Measurements from ENCODE around the gene LRP2BP. TPM values are rescaled to one million over a fixed set of nuclear protein-coding genes. Genes with fewer than 3 reads are reported as not detected.

The LRP2BP gene
- total and polyA plus RNA-seq, 2 of the 13 experiments (the other 11 are each of a cell fraction or from before 2014, with no cell fraction given): 0.22 to 0.29 TPM

DNA sequence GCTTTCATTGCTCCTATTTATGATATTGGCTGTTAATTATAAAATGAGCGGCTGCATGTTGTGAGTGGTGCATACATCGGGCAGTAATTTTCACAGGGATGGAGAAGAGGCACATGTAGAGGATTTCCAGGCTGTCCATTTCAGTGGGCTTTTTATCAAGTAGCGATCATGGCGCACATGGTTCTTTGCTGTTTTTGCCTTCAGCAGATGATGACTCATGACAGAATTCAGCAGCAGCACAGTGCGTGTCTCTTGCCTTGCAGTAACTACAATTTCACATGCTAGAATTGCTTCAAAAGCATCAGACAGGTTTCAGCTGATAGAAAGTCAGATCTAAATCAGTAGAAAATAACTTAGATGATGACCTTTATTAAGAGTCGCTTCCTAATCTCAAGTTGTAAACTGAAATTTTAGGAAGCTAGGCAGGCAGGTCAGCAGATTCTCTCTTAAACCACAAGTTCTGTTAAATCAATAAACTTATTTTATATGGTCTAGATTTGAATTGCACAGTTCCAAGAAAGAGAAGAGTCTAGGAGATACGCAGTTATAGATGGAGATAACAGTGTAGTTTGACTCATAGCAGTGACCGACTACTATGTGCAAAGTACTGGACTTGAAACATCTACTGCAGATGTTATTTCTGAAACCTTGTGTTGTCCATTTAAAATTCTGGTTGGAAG, 35.8 kb downstream of the LRP2BP start:
- Histone ChIP-seq H3K4me3 (replicated peaks in 1 of 3; ENCODE audit: insufficient read depth in 1 of 3, low read depth in 2 of 3, low read length in 3 of 3) (no peak overlapping the region), H2AFZ (ENCODE audit: low read length) (no peak overlapping the region), H3K9ac (ENCODE audit: insufficient read depth, low read depth, low read length) (no peak overlapping the region), H4K20me1 (ENCODE audit: insufficient read depth, low read length) (no peaks in the 10 kb centered on the region), H3K27me3 (ENCODE audit: control insufficient read depth in 1 of 2, insufficient read depth in 2 of 2, low read length in 2 of 2) (no peaks in the 10 kb centered on the region), H3K4me2 (ENCODE audit: low read depth, low read length) (no peak overlapping the region), H3K27ac (ENCODE audit: extremely low read length, insufficient read depth, low read length) (no peak overlapping the region), H3K4me1 (ENCODE audit: insufficient read depth, low read length) (peaks cover 15% of the 10 kb centered on the region), H3K36me3 (replicated peaks in 1 of 2; ENCODE audit: control insufficient read depth in 1 of 2, insufficient read depth in 2 of 2, low read length in 2 of 2) (peaks cover 6 to 28% of the 10 kb centered on the region in 2 experiments; a peak in 4 of 5 replicates), H3K79me2 (ENCODE audit: insufficient read depth, low read length) (no peaks in the 10 kb centered on the region), H3K9me3 (ENCODE audit: low read length) (no peaks in the 10 kb centered on the region)
- TF ChIP-seq, protein P1, sequence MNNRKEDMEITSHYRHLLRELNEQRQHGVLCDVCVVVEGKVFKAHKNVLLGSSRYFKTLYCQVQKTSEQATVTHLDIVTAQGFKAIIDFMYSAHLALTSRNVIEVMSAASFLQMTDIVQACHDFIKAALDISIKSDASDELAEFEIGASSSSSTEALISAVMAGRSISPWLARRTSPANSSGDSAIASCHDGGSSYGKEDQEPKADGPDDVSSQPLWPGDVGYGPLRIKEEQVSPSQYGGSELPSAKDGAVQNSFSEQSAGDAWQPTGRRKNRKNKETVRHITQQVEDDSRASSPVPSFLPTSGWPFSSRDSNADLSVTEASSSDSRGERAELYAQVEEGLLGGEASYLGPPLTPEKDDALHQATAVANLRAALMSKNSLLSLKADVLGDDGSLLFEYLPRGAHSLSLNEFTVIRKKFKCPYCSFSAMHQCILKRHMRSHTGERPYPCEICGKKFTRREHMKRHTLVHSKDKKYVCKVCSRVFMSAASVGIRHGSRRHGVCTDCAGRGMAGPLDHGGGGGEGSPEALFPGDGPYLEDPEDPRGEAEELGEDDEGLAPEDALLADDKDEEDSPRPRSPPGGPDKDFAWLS (CRISPR knock-in tag; IDR thresholded peaks at IDR 0.05; ENCODE audit: borderline replicate concordance): no peak
- TF ChIP-seq CREM (IDR thresholded peaks at IDR 0.05) (no peak), CREM (CRISPR knock-in tag; IDR thresholded peaks at IDR 0.05) (no peak), HNRNPK (IDR thresholded peaks at IDR 0.05; ENCODE audit: low read depth, low read length, poor library complexity, severe bottlenecking) (no peak), IRX3 (CRISPR knock-in tag; IDR thresholded peaks at IDR 0.05; ENCODE audit: borderline replicate concordance, low read depth) (no peak), ZNF337 (CRISPR knock-in tag; IDR thresholded peaks at IDR 0.05; ENCODE audit: borderline replicate concordance, low read depth) (no peak)
- TF ChIP-seq, protein P2, sequence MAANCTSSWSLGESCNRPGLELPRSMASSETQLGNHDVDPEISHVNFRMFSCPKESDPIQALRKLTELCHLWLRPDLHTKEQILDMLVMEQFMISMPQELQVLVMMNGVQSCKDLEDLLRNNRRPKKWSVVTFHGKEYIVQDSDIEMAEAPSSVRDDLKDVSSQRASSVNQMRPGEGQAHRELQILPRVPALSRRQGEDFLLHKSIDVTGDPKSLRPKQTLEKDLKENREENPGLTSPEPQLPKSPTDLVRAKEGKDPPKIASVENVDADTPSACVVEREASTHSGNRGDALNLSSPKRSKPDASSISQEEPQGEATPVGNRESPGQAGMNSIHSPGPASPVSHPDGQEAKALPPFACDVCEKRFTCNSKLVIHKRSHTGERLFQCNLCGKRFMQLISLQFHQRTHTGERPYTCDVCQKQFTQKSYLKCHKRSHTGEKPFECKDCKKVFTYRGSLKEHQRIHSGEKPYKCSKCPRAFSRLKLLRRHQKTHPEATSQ (CRISPR knock-in tag; IDR thresholded peaks at IDR 0.05; ENCODE audit: borderline replicate concordance): no peak
- ChIA-PET CTCF (ENCODE audit: low intra/inter-chr PET ratio, low total read pairs) (no interaction called here), POLR2A (no interaction called here)
- no peak for FAIRE-seq
- intact Hi-C loops (cut with micrococcal nuclease; ENCODE audit: unreplicated experiment): no loop called here
- in situ Hi-C loops (cut with HindIII; ENCODE audit: extremely low pct_ligation_motif_present, low pct_unique_long_range_greater_than_20kb): no loop called here
- ATAC-seq: no peak
- no TSS peak for BruUV-seq (replicated peaks)
- DNase-seq (ENCODE audit: low spot score): no peak
- WGBS (ENCODE audit: low lambda C conversion rate): 95% methylated on average over 8 of the region's 8 CpGs

Measured in HepG2 (cell line).